COLO829 (cell line): ENCODE measurements around the gene TMBIM6.

Experiments used
- DNase-seq: peaks from one replicate; pipeline ENCODE4 v3.0.0; 2012; ENCODE audit warnings: low spot score

The TMBIM6 gene

DNA sequence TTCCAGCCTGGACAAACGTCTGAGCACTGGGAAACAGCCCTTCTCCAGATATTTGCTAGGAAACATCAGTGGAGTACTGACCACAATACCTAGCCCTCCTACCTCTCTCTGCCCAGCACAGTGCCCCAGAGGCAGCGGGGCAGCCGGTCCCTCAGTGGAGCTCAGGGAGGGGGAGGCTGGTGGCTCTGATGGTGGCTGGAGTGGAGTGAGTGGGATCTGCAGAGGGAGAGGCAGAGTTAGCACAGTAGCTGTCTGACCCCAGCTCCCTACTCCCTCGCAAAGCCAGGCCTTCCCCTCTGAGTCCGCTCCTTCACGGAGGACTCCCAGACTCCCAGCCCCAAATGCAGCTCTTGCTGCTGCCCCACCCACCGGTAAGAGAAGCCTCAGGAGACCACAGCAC, 56.9 kb downstream of the TMBIM6 start:
- no peak for DNase-seq

DNA sequence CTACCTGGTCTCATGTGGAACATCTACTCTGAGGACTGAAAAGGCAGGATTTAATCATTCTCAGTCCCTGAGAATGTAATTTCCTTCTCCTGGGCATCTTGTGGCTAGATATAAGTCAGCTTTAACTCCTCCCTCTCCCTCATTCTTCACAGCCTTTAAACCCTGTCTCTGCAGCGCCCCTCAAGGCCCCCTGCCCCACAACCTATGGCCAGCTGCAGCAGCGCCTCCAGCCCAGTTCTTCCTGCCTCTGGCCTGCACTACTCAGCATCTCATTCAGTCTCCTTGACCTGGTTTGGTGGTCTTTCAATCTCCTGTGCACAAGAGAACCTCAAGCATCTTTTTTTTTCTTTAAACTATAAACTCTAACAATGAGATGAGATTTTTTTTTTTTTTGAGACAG, 57.6 kb downstream of the TMBIM6 start:
- no peak for DNase-seq

DNA sequence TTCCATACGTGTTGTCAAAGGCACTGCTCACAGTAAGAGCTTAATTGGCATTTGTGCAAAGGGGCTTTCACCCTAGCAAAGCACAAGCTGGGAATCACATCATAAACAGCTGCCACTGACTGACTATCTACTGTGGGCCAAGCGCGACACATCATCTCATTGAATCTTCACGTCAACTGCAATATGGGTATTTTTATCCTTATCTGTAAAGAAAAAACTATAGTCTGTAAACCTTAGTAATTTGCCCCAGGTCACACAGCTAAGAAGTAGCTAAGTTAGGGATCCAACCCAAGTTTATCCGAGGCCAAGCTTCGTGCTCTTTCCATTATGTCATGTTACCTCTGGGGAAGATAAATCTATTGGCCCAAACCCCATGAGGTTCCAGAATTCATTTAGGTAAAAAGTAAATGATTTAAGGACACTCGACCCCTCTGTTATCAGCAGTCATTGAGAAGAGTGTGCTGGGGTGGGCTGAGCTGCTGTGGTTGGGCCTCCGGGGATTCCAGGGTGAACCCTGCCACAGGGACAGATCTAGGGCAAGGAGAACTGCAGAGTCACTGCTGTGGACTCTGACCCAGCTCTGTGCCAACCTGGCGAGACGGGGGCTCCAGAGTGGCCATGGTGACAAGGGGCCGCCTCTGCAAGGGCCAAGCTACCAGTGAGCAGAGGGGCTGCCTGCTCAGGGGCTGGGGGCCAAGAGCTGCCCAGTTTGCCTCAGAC, 59.2 kb downstream of the TMBIM6 start:
- DNase-seq: no peak

DNA sequence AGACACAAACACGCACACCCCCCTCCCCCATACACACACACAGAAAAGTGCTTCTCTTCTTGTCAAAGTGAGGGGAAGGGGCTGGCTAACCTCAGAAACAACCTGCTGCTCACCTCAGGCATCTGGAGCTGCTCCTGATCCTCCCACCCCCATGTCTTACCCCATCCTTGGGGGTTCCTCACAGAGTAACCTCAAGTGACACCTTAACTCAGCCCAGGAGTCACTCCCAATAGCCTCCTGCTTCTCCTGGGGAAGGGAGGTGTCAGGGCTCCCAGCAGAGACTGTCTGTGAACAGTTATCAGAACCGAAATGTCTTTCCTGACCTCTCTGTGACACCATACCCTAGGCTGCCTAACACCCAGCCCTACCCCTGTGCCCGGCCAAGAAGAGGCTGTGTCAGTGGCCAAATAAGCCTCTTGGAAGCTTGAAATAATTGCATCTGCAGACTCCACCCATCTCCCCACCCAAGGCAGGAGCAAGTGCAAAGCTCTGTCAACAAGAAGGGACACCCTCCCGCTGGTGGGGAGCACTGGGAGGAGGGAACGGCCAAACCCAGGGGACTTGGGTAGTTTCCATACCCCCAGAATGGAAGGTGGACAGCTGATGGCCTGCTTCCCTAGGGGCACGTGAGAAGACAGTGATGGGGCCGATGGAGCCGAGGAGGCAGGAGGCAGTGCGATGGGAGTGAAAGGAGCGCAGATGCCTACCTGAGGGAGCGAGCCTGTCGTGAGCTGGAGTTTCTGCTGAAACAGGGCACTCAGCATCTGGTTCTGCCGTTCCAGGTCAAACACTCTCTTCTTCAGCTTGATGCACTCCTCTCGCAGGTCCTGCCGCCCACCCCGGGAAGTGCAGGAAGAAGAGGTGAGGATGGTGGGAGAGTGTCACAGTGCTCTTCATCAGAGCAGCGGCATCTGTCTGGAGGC, 60.0 kb downstream of the TMBIM6 start:
- no peak for DNase-seq

DNA sequence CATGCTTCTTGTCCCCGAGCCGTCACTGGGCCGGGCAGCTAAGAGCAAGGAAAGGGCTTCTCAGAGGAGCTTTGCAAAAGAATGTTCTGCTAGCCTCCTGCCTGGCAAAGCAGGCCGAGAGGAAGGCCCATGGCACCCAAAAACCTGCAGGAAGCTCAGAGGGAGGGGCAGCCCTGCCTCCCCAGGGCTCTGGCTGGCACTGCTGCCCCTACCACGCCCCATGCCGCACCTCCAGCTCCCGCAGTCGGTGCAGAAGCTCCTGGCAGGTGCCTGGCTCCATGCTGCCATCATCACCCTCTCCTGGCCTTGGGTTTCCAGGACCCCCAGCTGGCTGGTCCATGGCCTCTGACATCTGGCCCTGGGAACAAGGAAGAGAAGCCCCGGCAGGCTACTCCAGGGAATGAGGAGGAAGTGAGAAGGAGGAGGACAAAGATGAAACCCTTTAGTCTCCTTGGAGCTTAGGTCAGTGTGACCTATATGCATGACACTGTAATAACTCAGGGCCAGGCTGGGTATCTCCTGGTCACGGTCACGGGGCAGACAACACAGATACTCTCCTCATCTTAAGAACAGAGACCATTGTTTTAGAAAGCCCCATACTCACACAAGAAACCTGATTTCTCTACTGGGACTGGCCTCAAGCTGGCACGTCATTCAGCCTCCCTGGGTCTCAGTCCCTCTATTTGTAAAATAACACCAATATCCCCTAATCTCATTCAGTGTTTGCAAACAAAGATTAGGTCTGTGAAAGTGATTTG, 62.5 kb downstream of the TMBIM6 start:
- peak; percentile 66 for DNase-seq

DNA sequence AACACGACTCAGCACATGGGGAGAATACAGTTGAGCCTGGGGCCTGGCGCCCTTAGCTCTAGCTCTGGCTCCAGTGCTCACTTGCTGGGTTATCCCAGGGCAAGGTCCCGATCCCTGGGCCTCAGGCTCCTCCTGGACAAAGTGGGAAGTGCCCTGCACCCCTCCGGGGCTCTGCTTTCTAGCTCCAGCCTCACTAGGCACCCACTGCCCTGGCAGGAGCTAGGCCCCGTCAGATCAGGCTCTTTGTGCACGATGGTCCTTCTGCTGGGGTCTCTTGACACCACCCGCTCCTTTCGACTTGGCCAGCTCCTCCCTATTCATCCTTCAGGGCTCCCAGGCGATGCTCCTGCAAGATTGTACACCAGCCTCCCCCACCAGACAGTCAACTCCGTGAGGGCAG, 63.5 kb downstream of the TMBIM6 start:
- no peak for DNase-seq

DNA sequence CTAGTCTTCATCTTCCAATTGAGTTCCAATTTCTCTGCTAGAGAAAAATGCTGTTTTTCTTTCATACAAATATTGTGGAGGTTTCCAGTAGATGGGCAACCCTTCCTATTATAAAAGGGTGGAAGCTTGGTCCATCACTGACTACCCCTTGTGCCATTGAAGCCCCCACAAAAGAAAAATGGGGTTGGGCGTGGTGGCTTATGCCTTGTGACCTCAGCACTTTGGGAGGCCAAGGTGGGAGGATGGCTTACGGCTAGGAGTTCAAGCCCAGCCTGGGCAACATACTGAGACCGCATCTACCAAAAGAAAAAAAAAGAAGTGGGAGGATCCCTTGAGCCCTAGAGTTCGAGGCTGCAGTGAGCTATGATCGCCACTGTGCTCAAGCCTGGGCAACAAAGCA, 64.1 kb downstream of the TMBIM6 start:
- DNase-seq: no peak

DNA sequence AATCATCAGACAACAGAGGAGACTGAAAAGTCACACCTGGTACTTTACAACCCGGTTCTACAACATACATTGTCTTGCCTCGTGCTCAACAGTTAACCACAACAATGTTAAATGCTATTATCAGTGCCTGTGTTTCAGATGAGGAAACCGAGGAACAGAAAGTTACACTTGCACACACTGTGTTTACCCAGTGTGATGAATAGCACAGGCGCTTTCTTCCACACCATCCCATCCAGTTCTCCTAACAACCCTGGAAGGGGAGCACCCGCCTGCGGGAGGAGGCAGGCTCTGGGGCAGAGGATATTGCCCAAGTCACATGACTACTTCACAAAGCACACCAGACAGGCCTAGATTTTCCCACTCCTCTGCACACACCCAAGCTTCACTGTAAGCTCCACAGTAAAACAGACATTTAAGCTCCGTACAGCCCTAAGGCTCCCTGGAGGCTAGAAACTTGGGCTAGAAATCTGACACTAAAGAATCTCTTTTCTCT, 65.0 kb downstream of the TMBIM6 start:
- no peak for DNase-seq

DNA sequence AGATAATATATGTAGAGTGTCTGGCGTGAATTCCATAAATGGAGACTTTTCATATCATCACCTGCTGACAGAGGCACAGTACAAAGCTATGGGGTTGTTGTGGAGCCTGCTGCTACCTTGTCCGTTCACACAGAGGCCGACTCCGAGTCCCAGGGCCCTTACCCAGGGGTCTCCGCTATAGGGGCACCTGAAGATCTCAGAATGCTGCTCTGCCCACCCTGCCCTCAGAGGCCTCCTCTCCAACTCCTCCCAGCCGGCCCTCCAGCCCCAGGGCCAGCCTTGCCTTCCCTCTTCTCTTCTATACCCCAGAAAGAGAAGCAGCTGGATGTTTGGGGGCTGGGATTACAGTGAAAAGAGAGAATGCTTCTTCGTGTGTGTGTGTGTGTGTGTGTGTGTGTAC, 65.5 kb downstream of the TMBIM6 start:
- no peak for DNase-seq

DNA sequence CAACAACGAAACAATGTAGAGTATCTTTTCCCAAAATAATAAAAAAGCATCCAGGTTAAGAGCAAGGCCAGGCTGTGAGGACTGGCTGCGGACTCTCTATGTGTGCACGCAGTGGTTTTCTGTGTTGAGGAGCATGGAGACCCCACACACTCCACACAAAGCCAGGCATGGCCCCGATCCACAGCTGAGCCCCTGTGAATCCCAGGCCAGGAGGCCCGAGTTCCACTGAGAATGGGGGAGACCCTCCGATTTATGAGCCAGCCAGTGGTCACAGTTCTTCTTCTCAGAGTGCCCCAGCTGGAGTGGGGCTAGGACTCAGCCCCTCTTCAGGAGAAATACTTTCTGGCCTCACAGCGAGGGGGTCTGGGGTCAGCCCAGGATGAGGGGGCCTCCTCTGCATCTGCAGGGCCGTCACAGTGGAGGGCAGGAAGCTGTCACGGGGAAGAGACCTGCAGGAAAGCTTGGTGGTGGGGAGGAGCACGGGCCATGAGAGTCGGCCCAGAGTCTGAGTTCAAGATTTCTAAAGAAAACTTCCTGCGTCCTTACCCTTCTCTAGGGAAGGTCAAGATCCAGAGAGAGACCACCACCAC, 66.7 kb downstream of the TMBIM6 start:
- DNase-seq: no peak

DNA sequence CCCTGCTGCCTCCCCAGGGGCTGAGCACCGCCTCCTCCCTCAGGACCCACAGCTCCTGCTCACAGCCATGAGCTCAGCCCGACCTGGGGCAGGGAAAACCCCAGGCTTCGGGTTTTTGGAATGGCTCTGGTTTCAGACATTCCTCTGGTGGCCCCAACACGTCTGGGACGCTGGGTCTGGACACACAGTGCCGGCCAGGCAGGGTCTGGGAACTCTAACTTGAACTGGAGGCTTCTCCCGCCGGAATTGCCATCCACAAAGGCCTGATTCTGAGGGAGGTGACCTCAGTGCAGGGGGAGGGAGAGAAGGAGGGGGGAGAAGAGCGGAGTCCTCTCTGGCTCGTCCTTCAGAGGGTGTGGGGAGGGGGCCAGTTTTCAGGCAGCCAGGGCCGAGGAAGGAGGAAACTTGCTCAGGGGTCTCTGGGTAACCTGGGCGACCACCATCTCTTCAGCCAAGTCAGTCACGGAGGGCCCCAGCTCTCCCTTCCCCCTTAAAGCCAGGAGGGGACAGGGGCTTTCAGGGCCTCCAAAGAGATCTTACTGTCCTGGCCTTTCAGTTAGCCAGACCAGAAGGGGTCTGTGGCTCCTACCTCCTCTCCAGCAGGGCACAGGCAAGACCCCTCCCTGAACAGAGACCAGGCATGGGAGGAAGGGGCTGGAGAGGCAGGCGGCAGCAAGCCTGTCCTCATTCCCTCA, 67.5 kb downstream of the TMBIM6 start:
- no peak for DNase-seq

DNA sequence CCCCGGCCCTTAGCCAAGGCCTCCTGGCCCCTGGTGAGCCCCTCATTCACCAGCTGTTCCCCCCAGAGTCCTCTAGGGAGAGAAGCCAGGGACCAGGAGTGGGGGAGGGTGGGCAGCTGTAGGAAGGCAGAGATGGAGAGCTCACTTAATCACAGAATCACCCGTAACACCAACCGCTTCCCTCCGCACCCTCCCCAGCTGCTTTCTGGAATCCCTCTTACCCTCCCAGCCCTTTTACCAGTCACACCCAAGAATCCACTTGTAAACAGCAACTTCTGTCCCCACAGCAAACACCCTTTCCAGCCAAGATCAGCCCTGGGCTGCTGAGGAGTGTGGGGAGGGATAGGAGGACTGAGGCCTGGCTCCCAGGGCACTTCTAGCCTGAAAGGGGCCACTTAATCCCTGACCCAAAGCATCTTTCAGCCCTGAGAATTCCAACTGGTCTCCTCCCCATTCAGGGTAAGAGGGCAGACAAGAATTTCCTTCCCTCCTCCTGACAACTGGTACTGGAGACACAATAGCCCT, 68.1 kb downstream of the TMBIM6 start:
- DNase-seq: no peak

DNA sequence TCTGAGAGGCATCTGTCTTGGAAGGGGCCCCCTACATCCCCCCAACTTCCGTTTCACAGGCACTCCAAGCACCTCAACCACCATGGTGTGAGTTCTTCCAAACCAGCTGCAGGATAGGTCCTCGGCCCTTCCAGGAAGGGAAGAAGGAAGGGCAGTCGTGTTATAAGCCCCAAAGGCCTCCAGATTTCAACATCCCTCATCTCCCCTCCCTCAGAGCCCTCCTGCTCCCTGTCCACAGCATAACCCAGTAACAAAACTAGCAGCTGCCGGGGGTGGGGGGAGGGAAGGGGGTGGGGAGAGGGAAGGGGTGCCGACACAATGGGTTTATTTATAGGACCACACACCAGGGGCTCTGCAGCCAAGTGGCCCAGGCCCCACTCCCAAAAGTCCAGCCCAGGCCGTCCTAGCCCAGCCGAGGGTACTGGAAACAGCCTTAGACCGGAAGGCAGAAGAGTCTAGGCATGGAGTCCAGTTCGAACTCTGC, 68.6 kb downstream of the TMBIM6 start:
- DNase-seq: no peak

DNA sequence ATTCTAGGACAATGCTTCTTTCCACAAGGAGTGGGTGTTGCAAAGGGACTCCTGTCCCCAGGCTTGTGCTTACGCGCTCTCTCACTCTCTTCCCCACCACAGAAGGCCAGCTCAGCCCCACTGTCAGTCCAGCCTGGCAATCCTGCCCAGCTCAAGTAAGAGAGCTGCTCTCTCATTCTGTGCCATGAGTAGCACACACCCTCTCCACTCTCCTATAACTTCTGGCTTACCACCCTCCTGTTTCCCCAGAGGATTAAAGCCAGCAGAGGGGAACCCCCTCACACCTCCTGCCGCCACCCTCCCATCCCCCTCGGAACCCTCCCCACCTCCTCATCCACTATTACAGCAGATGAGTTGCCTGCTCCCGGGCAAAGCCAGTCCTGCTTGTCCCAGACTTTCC, 69.8 kb downstream of the TMBIM6 start:
- no peak for DNase-seq

DNA sequence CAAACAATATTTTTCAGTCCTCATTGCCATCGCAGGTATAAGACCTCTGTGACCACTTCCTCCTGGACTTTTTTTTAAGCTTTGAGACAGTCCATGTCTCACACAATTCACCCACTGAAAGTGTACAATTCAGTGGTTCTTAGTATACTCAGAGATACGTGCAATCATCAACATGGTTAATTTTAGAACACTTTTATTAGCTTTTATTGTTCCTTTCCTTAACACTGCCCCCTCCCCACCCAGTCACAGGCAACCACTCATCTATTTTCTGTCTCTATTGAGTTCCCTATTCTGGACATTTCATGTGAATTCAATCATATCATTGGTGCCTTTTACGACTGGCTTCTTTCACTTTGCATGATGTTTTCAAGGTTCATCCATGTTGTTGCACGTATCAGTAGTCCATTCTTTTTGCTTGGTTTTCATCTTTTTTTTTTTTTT, 70.6 kb downstream of the TMBIM6 start:
- no peak for DNase-seq

DNA sequence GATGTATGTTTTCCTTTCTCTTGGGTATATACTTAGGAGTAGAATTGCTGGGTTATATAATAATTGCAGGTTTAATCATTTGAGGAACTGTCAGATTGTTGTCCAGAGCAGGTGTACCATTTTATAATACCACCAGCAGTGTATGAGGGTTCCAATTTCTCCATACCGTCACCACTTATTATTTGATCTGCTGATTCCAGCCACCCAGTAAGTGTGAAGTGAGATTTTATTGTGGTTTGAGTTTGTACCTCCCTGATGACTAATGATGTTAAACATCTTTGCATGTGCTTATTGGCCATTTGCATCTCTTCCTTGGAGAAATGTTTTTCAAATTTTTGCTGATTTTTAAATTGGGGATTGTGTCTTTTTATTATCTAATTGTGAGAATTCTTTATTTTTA, 71.8 kb downstream of the TMBIM6 start:
- no peak for DNase-seq
